Activated CD4-positive, alpha-beta T cell treated with anti-CD3 and anti-CD28 coated beads for 24 hours (primary cell): ENCODE measurements around the gene DBF4.
A peak's percentile ranks its signal among the peaks of the same experiment; 100 is the strongest.
"Not testable (repeated sequence)": the region's sequence is repeated elsewhere in the genome, so short reads cannot be mapped to it uniquely, and the experiment has no call there.

Source experiments
- DNase-seq, 2 donors: peaks; one replicate each; pipeline ENCODE4 v3.0.0-alpha.2; 2020; ENCODE audit warnings: low read depth in 2 of 2

The DBF4 gene, protein sequence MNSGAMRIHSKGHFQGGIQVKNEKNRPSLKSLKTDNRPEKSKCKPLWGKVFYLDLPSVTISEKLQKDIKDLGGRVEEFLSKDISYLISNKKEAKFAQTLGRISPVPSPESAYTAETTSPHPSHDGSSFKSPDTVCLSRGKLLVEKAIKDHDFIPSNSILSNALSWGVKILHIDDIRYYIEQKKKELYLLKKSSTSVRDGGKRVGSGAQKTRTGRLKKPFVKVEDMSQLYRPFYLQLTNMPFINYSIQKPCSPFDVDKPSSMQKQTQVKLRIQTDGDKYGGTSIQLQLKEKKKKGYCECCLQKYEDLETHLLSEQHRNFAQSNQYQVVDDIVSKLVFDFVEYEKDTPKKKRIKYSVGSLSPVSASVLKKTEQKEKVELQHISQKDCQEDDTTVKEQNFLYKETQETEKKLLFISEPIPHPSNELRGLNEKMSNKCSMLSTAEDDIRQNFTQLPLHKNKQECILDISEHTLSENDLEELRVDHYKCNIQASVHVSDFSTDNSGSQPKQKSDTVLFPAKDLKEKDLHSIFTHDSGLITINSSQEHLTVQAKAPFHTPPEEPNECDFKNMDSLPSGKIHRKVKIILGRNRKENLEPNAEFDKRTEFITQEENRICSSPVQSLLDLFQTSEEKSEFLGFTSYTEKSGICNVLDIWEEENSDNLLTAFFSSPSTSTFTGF

DNA sequence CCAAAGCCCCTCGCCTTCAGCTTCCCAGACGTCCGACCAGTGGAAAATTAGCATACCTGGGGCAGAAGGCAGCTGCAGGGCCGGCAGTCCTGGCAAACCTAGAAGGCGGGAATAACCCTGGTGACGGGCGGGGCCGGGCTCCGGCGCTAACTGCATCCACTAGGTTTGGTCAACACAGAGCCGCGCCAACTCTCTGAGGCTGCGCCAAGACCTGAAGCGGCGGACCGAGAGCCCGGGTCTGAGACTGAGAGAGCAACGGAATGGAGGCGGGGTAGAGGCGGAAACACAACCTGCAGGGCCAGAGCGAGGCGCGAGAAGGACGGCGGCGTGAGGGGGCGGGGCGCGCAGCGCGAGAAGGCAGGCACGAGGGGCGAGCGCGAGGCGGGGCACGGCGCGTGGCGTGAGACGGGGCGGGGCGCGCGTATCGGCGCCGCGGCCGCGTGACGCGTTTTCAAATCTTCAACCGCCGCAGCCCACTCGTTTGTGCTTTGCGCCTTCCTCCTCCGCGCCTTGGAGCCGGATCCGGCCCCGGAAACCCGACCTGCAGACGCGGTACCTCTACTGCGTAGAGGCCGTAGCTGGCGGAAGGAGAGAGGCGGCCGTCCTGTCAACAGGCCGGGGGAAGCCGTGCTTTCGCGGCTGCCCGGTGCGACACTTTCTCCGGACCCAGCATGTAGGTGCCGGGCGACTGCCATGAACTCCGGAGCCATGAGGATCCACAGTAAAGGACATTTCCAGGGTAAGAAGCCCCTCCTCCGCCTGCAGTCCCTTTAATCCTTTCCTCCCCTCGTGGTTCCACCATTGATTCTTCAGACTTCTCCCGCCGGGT is at the start of gene DBF4, which contains the start of gene SLC25A40:
Gene DBF4, plus strand, starts transcription at position 454 of the 829 bp plus-strand sequence. Its CDS starts 240 bp downstream, at position 694.
Gene SLC25A40, minus strand, starts transcription at position 321 of the 829 bp plus-strand sequence. CDS start 17,633 bp downstream, outside the sequence.
- DNase-seq, result peak; percentile 92 to 95

DNA sequence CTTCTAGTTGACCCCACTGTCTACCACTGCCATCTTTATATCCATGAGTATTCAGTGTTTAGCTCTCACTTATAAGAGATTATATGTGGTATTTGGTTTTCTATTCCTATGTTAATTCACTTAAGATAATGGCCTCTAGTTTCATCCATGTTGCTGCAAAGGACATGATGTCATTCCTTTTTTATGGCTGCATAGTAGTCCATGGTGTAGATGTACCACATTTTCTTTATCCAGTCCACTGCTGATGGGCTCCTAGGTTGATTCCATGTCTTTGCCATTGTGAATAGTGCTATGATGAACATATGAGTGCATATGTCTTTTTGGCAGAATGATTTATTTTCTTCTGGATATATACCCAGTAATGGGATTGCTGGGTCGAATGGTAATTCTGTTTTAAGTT is 47.9 kb upstream of the DBF4 start:
- not testable (repeated sequence) for DNase-seq

DNA sequence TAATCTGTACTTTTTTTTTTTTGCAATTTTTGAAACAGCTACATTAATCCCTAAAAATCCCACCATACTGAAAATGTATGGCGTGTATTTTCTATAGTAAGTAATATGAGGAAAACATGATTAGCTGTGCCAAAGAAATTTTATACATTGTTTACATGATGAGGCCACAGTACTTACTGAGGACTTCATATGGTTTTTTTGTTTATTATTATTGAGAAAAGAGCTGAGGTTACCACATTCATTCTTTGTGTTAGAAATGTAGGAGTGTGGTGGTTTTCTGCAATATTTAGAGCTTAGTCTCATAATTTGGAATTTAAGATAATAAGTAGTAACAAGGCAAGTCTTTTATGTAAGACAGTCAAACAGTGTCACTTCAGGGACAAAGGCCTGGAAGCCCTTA is 45.2 kb upstream of the DBF4 start:
- DNase-seq, result no peak

DNA sequence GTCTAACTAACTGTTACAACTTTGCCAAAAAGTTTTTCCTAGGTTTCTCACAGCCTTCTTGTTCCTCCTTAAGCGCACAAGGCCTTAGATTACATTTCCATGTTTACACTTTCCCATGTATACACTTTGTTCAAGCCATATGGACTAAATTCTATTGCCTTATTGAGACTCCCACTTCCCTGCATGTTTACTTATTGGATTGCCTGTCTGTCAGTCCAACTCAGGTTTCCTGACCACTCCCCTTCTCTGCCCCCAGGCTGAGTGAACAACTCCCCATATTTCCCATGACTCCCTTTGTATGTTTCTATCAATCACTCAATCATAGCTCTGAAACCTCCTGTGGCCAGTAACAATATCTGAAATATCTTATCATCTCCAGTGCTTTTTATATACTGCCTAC is 43.2 kb upstream of the DBF4 start:
- no peak for DNase-seq

DNA sequence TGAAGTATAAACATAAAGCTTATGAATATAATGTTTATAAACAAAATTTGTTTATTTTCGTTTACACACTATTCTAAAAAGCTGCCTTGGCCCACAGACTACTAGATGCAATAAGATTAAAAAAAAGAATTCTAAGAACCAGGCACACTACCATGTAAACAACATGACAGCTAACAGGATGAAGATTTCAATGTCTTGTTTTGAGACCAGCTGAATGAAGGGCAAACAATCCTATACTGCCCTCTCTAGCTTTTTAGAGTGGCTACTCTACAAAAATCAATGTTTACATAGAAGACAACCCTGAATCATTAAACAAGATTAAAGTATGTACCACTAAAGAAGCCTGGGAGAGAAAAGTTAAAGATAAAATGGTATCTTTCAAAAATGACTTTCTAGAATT is 38.7 kb upstream of the DBF4 start:
- DNase-seq, result no peak

DNA sequence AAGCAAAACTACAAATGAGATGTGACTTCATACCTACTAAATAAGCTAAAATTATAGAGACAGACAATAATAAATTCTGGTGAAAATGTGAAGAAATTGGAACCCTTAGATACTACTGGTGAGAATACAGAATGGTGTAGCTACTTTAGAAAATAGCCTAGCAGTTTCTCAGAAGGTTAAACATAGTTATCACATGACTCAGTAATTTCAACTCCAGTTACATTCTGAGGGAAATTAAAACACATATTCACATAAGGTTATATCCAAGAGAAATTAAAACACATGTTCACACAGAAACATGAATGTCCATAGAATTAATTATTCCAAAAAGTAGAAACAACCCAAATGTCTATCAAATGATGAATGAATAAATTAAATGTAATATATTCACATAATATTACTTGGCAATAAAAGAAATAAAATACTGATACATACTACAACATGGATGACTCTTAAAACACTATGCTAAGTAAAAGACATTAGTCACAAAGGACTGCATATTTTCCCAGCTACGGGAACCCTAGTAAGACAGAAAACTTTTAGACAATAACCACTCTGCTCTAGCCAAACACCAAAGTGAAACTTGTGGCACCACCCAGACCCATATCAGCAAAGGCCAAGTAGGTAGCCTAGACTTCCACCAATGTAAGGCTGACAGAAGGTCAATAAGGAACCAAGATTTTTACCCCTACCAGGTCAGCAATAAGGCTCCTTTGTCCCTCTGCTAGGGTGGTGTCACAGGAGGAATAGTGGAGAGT is 25.3 kb upstream of the DBF4 start:
- no peak for DNase-seq

DNA sequence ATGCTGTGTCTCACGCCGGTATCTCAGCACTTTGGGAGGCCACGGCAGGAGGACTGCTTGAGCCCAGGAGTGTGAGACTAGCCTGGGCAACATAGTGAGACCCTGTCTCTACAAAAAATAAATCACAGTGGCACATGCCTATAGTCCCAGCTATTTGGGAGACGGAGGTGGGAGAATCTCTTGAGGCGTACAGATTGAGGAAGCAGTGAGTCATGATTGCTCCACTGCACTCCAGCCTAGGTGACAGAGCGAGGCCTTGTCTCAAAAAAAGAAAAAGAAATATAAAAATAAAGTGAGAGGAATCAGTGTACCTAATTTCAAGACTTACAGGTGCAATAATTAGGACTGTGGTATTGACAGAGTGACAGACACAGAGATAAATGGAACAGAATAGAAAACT is 24.0 kb upstream of the DBF4 start:
- DNase-seq, result no peak

DNA sequence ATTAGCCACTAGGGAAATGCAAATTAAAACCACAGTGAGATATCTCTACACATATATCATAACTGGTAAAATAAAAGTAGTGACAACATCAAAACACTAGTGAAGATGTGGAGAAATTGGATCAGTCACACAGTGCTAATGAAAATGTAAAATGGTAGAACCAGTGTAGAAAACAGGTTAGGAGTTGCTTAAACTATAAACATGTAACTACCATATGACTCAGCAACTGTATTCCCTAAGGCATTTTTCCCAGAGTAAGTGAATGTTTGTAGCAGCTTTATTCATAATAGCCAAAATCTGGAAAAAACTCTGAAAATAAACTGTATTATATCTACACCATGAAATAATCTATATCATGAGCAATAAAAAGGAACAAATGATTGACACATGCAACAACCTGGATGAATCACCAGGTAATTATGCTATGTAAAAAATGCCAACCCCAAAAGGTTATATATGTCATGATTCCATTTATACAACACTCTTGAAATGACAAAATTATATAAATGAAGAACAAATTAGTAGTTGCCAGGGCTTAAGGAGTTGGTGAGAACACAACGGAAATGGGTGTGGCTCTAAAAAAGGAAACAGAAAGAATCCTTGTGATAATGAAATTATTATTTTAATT is 22.9 kb upstream of the DBF4 start:
- no peak for DNase-seq

DNA sequence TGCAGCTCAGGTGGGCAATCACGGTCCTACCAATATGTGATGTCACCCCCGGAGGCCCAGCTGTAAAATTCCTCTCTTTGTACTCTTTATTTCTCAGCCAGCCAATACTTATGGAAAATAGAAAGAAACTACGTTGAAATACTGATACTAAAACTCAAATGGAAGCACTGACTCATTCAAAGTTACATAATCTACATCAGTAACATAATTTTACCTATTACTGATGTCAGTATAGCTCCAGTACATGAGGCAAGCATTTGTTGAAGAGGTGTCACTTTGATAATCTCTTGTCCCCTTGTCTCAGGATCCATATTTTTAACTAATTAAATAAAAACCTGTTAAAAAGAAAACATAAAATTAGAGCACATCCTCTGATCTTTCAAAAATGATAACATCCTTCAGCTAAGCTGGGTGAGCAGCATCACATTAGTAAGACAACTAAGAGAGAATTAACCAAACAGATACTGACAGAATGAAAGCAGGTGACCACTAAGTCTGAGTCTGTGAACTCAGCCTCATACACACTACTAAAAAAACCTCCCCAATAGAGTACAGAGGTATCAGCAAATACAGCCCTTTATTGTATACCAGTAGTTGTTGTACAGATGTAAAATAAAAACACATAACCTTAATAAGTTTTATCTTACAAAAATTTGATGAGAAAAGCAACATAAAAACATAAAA is 17.7 kb upstream of the DBF4 start:
- DNase-seq, result no peak

DNA sequence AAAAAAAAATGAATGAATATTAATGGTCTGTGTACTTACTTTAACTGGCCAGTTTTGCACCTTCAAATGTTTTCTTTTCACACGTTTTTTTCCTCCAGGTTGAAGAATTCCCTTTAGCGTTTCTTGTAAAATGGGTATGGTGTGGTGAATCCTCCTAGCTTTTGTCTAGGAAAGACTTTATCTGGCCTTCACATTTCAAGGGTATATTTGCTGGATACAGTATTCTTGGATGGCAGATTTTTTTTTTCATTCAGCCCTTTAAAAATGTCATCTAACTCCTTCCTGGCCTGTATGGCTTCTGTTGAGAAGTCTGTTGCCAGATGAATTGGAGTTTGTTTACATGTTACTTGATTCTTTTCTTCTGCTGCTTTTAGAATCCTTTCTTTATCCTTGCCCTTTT is 10.2 kb upstream of the DBF4 start:
- no peak for DNase-seq

DNA sequence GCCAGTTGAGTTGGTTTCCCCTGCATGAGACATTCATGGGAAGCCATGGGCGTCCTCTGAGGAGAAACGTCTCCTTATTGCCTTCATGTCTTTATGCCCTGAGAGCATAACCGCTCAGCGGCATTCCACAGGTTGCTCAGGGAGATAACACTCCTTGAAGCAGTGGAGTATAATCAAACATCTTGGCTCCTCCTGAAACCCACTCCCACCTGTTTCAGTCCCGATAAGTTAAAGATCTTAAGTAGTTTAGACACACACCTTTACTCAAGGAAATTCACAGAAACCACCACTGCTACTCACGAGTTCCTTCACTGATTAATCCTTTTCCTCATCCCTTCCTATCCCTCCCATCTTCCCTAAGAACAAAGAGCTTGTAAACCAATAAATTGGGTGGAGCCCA is 9.8 kb upstream of the DBF4 start:
- not testable (repeated sequence) for DNase-seq

DNA sequence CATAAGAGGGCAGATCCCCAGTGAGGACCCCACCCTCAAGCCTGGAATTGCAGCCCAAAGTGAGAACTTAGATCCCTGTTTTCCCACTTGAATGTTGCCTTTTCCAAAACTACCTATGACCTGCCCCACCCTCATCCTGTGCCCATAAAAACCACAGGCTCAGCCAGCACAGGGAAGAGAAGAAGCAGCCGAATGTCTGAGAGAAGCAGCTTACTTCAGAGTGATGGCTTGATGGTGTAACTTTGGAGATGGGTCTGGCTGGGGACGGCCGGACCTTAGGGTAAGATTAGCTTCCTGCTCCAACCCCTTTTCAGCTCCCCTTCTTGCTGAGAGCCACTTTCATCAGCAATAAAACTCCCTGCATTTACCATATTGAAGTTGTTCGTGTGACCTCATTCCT is 5.8 kb upstream of the DBF4 start:
- no peak for DNase-seq

DNA sequence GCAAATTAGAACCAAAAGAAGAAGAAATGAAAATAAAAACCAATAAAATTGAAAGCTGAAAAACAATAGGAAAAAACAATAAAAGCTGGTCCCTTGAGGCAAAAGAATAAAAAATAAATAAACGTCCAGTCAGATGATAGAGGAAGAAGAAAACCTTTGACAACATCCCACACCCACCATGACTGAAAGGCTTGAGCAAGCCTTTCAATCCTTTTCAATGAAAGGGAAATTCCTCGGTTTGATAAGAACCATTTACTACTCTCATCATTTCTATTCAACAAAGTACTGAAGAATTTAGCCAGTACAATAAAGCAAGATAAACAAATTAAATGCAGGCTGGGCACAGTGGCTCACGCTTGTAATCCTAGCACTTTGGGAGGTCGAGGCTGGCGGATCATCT is 3.9 kb upstream of the DBF4 start:
- DNase-seq, result no peak

DNA sequence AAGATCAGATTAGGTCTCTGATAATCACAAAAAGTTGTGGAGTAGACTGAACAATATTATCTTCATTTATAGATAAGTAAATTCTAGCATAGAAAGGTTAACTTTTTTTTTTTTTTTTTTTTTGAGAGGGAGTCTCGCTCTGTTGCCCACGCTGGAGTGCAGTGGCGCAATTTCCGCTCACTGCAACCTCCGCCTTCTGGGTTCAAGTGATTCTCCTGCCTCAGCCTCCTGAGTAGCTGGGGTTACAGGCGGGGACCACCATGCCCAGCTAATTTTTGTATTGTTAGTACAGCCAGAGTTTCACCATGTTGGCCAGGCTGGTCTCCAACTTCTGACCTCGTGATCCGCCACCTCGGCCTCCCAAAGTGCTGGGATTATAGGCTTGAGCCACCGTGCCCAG is 3.0 kb upstream of the DBF4 start:
- not testable (repeated sequence) for DNase-seq

DNA sequence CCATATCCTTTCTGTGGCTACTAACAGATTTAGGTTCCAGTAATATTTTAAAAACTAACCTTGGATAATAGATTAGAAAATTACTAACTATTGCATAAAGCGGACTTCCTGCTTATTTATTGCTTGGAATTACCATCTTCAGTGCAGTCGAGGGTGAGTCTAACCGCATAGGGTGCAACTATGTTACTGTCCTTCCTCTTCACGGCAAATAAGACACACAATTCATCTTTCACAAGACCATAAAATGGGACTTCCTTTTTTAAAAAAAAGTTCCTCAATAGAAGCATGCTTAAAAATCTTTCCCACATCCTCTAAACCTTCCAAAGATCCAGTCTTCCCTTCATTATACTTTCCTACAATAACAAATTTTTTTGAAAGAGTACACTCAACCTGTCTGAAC is 2.2 kb upstream of the DBF4 start:
- no peak for DNase-seq

DNA sequence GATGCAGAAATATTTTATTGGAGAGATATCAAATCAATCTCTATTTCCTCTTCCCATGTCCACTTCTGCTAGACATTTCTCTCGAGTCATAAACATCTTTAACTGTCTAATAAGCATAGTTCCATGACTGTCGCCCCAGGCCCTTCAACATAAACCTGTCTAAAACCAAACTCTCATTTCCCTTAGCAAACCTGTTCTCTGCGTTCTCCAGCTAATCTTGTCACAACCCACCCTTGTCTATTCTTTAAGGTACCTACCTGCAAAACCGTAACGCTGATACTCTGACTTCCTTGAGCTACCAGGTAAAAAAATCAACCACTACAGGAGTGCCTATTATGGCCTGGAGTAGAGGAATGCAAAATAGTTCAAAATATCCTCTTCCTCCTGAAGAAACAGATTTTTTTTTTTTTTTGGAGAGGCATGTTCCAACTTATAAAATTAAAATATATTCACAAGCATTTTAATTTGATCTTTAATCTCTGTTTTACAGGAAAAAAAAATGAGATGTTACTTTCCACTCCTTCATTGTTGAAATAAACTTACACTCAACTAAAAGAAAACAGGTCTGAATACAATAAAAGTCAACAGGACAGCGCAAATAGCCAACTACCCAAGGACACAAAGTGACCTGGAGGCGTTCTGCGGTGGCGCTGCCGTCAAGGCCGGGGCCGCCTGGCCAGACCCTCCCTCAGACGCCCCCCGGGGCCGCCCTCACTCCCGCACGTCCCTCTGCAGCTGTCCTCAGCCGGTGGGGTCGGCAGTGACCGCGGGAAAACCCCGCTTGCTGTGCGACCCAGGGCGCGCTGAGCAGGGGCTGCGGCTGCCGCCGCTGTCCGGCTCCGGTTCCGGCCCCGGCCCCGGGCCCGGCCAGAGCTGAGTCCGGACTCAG is 898 bp upstream of the DBF4 start:
- DNase-seq, result no peak

DNA sequence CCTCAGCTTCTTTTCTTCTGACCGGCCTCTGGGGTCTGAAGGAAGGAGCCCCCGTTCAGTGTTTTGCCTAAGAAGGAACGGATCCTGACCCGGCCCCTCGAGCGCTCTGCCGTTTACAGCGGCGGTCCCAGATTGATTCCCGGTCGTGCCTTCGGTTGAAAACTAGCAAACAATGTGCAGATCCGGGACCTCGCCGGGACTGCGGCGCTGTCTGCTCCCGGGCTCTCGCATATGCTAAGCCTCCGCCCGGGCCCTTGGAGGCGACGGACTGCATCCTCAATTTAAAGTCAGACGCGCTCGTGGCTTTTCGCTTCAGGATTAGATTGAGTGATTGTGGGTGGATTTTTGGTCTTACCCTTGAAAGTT is 559 bp downstream of the DBF4 start:
- peak; percentile 14 to 18 for DNase-seq

DNA sequence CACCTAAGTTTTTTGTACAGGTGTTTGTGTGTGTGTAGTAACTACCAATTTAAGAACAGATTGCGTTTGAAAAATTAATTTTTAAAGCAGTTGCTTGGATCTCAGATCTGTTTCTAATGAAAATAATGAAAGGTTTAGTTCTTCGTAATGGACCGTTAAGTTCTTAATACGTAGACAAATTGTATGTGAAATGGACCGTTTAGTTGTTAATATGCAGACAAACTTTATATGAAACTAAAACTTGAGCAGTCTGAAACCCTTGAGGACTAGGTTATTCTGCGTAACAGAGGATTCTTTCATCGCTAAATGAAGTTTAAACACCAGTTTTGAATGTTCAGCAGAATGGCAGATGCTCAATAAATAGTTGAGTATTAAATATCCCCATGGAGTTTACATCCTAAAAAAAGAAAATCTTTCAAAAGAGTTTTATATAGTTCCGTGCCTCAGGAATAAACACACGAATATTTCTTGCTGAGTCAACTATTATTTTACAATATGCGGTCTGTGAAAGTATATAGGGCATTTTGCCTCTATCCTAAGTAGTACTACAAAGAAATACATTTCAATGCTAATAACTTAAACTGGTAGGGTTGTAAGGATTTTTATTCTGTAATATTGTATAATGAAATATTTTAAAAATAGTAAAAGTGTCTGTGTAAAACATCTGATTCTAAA is 1.2 kb downstream of the DBF4 start:
- no peak for DNase-seq

DNA sequence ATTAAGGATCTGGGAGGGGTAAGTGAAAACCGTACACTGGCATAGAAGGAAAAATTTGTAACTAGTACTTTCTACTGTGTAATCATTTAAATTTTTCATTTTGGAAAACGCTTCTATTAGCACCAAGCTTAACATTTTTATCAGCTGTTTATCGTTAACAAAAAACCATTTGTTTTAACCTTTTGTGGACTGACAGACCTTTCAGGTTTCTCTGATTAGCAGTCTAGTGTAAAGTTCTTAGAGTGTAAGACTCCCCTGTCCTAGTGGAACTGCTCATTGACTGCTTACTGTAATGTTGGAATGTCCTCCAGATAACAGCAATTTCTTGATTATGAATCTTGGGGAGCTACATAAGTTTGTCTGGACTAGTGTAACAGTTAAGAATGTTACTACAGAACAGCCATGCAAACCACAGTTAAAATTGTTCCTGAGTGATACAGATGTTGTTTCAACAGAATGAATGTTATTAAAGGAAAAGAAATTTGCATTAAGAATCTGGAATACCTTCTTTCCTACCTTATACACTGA is 2.0 kb downstream of the DBF4 start:
- DNase-seq, result no peak
